Stimulated activated CD4-positive, alpha-beta T cell treated with anti-CD3 and anti-CD28 coated beads, Interleukin-2, amount 100 ng/mL, for 48 hours (primary cell): ENCODE data around the gene EFCC1.

Source experiments
- DNase-seq, 2 donors: peaks; one replicate each; pipeline ENCODE4 v3.0.0-alpha.2; 2020

The EFCC1 gene

GRCh38 chr3:128995737-128996136, 5.4 kb upstream of the EFCC1 start:
- DNase-seq: no peak

DNA sequence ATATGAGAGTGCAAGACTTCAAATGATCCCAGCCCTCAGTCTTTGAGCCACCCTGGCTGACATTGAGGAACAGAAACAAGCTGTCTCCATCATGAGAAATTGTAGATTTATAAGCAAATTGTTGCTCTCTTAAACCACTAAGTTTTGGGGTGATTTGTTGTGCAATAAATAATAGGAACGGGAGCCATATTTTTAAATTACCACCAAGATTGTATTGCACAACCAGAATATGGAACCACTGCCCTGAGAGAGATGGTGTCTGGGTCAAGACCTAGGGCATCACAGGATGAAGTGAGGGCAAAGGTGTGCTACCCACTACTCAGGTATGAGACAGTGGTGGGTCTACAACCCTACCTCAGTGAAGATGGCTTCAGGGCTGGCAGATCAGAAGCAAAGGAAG, 4.9 kb upstream of the EFCC1 start:
- DNase-seq: no peak

GRCh38 chr3:128996726-128997125, 4.4 kb upstream of the EFCC1 start:
- no peak for DNase-seq

DNA sequence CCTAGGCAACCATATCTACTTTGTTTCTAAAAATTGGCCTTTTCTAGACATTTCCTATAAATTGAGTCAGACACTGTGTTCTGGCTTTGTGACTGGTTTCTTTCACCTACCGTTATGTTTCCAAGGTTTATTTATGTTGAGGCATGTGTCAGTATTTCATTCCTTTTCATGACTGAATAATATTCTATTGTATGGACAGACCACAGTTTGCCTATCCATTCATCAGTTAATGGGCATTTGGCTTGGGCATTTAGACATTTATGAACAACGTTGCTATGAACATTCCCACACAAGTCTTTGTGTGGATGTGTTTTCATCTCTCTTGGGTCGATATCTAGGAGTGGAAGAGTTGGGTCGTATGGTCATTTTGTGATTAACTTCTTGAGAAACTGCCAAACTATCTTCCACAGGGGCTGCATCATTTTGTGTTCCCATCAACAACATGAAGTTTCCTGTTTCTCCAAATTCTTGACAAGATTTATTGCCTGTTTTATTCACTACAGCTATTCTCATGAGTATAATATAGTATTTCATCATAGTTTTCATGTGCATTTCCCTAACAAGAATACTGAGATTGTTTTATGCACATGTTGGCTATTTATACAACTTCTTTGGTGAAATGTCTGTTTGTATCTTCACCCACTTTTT, 3.5 kb upstream of the EFCC1 start:
- DNase-seq: no peak

DNA sequence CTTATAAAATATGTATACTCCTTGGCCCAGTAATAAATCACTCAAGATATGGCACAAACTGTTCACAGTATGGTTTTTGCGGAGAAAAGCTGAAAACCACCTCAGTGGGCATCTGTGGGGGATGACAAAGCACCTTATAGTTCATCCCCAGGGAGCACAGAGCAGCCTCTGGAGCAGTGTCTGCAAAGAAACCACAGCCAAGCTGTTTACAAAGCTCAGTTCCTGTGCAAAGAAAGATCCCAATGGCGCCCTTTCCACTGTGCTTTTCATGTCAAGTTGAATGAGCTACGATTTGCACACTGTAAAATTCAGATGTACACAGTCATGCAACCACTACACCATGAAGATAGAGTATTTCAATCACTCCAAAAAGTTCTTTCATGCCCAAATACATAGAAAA, 2.5 kb upstream of the EFCC1 start:
- no peak for DNase-seq

DNA sequence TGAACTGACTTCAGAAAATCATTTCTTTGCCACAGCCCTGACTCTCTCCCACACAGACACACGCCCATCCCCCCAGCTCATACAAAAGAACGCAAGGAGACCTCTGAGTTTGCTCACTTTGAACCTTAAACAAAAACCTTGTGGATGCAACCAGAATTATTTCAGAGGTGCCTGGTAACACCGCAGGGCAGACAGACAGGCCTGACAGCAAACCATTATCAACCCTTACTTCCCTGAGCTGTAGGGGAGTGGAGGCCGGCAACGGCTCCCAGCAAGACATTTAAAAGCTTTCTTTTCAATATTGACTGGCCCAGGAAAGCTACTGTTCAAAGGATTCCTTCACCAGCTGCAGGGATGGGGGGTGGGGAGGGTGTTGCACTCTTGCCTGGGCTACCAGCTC, 2.0 kb upstream of the EFCC1 start:
- DNase-seq: no peak

DNA sequence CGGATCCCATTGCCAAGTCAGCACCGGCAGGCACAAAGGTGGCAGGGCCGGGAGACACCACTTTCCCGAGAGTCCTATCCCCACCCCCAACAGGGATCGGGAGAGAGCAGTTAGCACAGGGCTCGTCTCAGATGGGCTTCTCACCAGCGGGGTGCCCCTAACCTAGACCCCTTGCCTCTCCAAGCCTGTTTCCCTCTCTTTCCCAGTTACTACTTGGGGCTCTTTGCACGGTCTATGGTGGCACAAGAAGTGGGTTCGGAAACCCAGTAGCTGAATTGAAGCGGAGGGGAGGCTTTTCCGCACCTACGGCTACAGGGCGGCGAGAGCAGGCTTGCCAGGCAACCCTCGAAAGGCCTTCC, 383 bp upstream of the EFCC1 start:
- DNase-seq: no peak

- peak in 1 of 2 donors; percentile 44 for DNase-seq
Observed at GRCh38 chr3:129001806-129002572, 885 bp downstream of the EFCC1 start.

DNA sequence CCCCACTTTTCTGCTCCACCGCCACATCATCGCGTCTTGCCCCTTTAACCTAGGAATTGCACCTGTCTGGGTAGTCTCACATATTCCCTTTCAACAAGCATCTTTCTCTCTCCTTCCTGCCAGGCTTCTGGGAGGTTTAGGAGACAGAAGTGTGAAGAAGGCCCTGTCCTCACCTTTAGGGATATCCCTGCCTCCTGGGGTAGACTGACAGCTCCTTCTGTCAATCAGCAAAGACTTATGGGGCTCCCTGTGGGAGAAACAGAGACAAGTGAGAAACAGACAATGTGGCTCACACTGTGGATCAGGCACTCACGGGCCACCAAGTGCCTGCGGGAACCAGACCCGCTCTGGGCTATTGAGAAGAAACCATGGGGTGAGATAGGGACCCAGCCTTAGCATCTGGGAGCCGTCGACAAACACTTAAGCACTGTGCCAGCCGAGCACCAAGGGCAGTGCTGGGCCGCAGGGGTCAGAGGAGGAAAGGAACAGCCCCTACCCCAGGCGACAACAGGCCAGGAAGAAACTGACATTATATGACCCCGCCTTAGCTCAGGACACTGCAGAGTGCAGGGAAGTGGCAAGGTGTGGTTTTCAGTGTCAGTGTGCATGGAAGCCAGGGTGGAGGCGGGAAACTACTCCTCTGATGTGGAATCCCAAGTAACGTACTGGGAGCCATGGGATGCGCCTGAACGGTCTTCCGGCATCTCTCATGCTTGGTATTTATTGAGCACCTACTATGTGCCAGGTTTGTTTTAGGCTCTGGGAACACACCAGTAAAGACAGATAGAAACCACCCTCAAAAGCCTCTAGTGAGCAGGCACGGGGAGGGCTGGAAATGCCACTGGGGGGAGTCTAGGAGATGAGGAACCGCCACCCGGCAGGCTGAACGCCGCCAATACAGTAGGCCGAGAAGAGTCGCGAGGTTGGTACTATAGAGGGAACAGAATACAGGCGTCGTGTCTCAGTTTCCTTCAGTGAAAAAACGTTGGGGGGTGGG, 1.8 kb downstream of the EFCC1 start:
- no peak for DNase-seq

DNA sequence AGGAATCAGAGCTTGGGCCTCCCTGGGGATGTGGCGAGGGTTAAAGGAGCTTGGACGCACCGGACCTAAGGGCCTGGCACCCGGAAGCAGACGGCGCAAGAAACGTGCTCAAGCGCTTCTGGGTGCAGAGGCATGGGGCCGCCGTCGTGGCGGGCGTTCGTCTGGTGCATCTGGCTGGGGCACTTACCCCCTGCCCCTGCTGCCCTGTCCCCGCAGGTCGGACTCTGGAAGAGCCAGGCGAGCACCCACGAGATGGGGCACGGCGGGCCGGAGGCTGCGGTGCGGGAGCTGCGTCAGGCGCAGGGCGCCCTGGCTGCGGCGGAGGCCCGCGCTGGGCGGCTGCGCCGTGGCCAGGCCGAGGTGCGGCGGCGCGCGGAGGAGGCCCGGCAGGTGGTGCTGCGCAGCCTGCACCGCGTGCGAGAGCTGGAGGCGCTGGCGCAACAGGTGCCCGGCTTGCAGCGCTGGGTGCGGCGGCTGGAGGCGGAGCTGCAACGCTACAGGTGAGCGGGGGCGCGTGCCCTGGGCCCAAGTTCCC, 2.5 kb downstream of the EFCC1 start:
- DNase-seq: peak in 1 of 2 donors; percentile 38

- DNase-seq: no peak
Observed at GRCh38 chr3:129004639-129005295, 3.7 kb downstream of the EFCC1 start.

DNA sequence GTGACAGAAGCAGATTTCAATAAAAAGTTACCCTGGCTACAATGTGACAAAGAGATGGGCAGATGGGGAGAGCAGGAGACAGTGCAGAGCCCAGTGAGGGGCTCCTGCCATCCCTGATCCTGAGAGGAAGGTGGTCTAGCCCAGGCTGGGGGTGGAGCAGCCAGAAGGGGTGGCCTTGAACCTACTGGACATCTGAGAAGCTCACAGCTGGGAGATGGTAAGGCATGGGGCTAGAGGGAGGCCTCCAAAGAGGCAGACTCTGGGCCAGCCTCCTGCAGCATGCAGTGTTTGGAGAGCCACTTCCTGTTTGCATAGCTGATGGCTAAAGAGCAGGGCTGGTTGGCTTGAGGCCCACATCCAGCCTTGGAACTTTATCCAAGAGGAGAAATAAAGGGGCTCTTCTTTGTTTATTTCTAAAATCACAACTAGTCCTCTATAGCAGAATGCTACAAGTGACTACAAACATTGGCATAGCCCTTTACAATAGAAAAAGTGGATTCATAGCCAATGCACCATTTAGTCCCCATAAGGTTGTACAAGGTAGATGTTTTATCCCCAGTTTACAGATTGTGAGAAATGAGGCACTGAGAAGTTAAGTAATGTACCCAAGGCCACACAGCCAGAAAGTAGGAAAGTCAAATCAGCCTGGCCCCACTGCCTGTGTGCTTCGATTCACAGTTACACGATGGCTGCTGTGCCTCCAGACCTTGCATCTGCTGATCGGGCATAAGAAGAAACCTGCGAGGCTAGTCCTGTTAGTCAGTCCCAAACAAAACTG, 4.6 kb downstream of the EFCC1 start:
- no peak for DNase-seq

DNA sequence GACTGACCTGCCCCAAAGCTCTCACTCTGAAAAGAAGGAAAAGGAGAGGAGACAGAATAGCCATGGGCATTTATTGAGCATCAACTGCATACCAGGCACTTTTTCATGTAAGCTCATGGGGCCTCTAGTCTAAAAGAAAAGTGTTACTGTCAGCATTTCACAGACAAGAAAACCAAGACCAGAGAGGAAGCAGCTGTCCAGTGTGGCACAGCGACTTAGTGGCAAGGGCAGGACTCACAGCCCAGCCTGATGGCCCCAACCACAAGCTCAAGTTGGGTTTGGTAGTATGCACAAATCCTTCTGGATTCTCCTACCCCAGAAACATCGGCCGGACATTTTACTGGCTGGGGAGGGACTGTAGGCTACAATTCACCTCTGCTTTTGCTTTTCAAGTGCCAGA, 5.8 kb downstream of the EFCC1 start:
- no peak for DNase-seq

GRCh38 chr3:129007792-129008191, 6.7 kb downstream of the EFCC1 start:
- no peak for DNase-seq

GRCh38 chr3:129009266-129009665, 8.2 kb downstream of the EFCC1 start:
- no peak for DNase-seq

- no peak for DNase-seq
Observed at GRCh38 chr3:129010310-129010956, 9.3 kb downstream of the EFCC1 start.

DNA sequence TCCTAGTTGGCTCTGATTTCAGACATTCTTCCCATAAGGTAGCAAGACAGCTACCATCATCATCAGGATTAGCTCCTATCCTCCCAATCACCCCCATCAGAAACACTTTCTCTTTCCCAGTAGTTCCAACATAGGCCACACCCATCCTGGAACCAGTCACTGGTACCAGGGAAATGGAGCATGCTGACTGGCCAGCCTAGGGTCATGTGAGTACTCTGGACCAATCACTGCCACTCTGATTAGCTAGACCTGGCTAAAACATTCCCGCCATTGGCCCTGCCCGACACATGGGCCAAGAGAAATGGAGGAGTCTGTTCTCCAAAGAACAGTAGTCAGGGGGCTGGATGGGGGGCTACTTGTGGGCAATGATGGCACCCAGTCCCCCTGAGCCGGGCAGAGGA, 12.4 kb downstream of the EFCC1 start:
- DNase-seq: no peak

- no peak for DNase-seq
Observed at GRCh38 chr3:129014148-129014547, 13.0 kb downstream of the EFCC1 start.

DNA sequence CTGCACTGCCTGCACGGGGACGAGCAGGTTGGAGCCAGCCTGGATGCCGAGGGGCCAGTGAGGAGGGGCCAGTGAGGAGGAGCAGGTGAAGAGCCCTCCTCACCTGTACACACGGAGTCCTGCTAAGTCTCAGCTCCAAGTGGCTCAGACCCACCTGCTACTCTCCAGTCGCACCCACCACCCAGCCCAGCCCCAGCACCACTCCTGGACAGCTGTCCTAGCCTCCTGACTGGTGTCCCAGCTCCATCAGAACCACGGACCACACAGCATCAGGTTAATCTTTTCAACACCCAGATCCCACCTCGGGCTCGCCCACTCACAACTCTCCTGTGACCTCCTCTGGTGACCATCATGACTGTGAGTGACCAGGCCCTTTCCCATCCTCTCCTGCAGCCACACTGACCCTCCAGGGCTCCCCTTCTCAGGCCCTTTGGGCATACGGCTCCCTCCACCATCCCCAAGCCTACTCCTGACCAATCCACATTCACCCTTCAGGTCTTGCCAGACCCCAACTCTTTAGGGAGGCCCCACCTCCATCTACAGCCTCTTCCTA, 13.8 kb downstream of the EFCC1 start:
- no peak for DNase-seq

DNA sequence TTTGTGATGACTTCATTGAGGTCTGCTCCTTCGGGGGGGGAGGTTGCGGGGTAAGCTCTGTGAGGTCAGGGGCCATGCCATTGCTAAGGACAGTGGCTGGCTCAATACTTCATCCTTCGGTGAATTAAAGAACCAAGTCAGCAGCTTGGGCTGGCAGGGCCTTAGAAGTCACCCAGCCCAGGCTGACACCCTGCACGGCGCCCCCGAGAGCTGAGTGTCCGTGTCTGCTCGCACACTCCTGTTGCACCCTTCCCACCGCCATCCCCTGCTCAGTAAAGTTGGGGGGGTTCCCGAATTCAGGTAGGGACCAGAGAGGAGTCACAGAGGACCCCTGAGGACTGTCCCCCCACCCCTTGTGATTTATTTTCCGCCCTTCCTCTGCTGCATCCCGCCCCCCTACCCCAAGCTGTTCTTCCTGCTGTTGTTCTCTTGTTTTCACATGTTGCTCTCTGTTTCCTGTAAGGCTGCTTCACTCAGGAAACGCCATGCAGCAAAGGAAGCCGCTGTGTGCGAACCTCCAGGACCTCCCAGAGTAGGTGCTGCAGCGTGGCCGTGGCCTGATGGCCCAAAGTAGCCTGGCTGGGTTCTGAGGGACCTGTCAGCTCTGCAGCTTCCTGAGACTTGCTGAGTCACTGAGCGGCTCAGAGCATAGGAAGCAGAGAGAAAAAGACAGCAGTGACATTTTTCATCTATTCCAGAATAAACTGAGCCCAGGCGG, 14.4 kb downstream of the EFCC1 start:
- peak in 1 of 2 donors; percentile 39 for DNase-seq
